CD4-positive, alpha-beta T cell treated with Interleukin-17A for 4 hours (primary cell): ENCODE data around the gene FOXP1.

Source experiments
- DNase-seq: peaks from one replicate; pipeline ENCODE4 v3.0.0-alpha.2; 2020; ENCODE audit warnings: mixed read lengths

The FOXP1 gene

DNA sequence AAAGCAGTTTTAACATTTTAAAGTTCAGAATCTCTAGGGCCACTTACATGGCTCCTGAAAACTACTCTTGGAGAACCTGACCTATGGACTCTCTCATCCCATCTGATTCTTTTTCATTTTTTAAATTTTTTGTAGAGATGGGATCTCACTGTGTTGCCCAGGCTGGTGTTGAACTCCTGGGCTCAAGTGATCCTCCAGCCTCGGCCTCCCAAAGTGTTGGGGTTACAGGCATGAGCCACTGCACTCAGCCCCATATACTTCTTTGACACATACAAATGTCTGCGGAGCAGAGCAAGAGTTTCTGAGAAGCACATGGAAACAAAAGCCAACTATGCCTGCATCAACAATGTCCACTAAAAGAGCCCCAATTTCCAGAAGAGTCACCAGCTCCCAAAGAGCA lies 189.8 kb downstream of the FOXP1 start:
- no peak for DNase-seq

DNA sequence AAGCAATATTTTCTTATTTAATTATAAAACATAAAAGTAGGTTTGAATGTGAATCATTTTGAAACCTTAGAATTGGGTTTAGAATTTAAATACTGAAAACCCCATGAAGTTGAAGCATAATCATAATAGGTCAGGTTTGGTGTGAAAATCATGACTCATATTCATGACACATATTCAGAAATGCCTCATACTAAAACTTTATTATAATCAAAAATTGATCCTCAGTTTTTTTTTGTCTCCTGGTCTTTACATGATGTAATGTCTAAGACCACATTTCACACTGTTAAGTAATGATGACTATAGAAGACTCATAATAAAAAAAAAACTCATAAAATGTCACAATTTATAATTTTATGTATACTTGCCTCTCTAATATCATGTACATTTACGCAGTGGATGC lies 190.4 kb downstream of the FOXP1 start:
- no peak for DNase-seq

- no peak for DNase-seq
These were observed 191.3 kb downstream of the FOXP1 start for GRCh38 chr3:71392251-71392650.

DNA sequence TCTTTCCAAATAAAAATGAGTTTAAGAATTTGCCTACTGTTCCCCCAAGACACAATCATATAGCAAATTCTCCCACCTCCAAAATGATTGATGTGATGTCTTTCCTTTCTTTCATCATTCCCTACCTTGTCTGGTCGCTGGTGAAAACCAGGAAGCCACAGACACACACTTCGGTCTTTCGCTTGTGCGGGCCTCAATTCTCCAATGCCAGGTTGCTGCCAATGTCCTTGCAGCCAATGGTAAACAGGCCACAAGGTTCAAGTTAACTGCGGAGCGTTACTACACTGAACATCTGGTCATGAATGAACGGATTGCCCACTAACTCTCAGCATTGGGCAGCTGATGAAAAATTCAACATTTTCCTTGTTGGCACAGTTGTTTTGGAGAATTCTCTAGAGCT lies 192.2 kb downstream of the FOXP1 start:
- no peak for DNase-seq

DNA sequence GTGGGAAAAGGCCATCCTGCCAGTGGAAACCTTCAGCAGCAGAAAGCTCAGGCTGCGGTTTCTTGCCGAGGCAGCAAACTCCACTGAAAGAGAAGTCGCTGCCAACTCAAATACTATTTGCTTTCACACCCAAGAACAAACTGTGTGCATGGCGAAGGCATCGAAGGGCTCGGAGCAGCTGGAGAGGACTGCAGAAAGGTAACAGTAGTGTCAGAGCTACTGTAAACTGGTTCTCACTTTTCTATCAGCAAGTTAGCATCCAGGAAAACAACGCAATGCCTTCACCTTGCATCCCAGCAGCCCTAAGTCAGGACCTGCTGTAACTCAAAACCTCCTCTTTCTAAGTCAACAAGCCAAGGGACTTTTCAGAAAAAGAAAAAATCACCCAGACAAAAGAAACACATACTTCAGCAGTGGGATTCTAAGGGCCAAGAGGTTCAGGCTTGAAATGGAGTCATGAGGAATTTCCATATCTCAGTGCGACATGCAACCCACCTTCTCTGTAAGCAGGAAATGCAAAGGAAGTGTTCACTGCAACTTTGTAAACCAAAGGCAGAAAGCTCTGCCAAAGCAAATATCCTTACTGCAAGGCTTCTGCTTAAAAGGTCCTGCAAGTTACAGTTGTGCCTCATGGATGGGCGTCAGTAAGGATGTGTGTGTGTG lies 193.5 kb downstream of the FOXP1 start:
- peak; percentile 61 for DNase-seq

GRCh38 chr3:71389191-71389590 lies 194.3 kb downstream of the FOXP1 start:
- DNase-seq: no peak

DNA sequence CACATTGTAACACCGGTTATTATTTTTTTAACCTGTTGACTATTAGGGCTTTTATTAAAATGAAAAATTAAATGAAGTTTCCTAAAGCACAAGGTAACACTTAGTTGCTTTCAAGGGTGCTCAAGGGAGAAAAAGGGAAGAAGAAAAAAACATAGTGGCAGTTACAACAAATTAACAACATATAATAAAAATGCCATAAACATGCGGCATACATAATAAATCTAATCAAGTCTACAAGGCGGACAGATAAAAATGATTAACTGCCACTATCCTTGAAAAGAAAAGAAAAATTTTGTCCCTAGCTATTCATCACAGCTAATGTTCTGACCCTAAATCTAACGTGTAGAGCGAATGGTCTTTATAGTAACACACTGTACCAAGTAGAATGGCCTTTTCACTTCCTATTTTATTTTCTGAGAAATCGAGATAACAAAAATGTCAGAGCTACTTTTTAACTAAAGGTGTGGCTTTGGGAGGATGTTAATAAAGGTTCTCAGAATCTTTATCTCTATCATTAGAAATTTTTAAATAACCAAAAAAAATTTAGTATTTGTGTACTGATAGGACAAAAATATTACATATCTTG lies 194.9 kb downstream of the FOXP1 start:
- no peak for DNase-seq

- no peak for DNase-seq
These were observed 195.9 kb downstream of the FOXP1 start for GRCh38 chr3:71387586-71387985.

DNA sequence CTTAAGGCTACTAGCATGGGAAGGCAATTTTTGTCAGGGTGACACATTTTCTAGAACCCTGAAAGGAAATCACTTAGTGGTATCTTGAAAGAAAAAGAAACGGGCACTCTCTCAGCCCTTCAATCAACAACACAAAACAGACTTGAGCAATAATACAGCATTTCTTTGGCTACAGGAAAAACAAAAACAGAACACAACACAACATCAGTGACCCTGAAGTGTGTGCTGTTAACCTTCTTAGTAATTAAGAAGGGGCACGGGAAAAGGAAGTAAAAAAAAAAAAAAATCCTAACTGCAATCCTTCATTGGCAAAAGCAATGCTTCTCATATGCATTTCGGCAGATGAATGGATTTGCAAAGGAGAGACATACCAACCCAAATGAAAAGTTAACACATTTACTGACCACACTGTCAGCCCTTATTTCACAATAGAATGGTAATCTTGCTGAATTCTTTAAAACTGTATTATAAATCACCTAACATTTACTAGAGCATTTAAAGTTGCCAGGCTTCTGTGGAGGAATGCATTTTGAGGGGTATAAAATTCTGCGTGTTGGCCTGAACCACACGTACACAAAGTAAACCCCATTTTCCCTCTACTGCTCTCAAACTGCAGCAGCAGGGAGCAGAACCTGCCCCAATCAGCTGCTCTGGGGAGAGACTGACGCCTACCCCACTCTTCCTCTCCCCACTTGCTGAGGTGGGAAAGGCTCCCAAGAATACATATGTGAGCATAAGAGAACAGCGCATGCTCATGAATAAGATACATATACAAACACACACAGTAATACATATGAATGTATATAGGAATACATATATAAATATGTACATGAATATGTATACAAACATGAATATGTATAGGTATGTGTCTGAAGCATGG lies 198.5 kb downstream of the FOXP1 start:
- DNase-seq: no peak

DNA sequence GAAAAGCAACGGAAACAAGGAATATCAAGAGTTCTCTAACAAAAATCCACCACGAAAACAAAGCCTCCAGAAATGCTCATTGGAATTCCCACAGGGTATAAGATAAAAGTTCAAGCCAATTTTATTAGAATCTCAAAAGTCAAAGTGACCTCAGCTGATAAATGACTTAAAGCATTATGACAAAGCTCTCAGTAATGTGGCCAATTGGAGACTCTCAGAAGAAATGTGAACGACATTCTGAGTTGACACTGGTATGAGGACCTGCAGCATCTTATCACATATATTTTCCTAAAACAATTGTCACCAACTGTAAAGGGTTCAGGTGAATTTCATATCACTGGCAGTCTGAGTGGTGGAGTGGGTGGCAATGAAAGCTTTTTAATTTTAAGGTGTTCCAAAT lies 199.1 kb downstream of the FOXP1 start:
- no peak for DNase-seq

- DNase-seq: no peak
These were observed 203.4 kb downstream of the FOXP1 start for GRCh38 chr3:71380096-71380495.

GRCh38 chr3:71378509-71378908 lies 205.0 kb downstream of the FOXP1 start:
- DNase-seq: no peak

GRCh38 chr3:71376911-71377310 lies 206.6 kb downstream of the FOXP1 start:
- no peak for DNase-seq

DNA sequence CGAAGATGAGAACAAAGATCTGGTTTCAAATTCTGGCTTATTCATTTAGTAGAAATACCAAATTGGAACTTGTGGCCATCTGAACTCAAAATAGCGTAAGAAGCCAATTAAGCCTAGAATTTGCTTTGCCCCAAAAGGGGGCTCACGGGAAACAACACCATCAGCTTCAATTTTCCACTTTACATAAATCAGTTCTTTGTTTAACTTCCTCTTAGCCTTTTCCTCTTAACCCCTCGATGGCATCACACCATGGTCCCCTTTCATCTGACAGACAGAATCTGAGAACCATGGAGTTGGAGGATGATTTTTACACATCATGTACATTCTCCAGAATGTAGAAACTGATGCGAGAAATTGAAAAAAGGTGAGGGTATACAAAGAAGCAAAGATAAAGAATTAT lies 207.0 kb downstream of the FOXP1 start:
- no peak for DNase-seq

GRCh38 chr3:71374582-71374981 lies 208.9 kb downstream of the FOXP1 start:
- DNase-seq: no peak

DNA sequence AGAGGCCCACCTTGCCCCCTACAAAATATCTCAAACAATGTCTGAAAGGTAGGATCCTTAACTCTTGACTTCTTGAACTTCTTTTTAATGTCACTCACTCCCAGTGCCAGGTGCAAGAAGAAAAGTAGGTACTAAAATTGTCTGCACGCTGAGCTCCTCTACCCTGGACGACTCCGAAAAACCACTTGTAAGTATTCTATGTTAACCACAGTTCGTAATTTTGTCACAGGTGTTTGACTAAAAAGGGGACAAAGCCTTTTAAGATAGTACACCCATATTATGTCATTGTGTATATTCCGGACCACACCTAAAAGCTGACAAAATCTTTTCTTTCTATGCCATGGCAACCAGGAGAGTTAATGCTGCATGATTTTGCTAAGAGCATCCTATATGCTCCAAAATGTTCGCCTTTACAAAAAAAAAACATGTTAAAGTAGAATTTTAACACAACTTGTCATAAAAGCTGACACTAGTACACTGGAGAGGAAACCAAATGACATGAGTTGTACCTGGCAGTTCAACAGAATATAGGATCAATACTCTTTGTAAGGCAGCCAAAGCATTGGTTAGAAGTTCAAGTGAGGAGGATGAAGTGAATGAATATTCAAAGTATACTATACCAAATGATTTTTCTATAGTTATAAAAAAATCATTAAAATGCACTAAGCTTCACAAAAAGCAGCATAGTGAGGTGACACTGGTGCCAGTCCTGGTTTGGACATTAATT lies 210.5 kb downstream of the FOXP1 start:
- DNase-seq: peak; percentile 52

- peak; percentile 42 for DNase-seq
These were observed 211.2 kb downstream of the FOXP1 start for GRCh38 chr3:71372241-71372768.

GRCh38 chr3:71371282-71371681 lies 212.2 kb downstream of the FOXP1 start:
- DNase-seq: no peak

DNA sequence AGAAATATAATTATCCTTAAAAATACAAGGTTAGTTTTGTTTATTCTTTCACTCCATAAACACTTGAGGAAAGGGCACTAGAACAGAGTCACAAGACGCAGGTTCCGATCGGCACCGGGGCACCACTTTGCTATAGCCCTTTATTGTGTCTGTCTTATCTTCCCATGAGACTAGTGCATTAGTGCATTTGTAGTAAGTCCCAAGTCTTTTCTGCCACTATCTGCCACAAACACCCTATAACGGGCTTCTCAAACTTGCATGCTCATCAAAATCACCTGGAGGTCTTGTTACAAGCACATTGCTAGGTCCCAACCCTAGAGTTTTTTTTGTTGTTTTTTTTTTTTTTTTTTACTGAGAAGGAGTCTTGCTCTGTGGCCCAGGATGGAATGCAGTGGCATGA lies 213.1 kb downstream of the FOXP1 start:
- no peak for DNase-seq

GRCh38 chr3:71369701-71370391 lies 213.7 kb downstream of the FOXP1 start:
- no peak for DNase-seq

GRCh38 chr3:71366988-71367604 lies 216.4 kb downstream of the FOXP1 start:
- peak; percentile 23 for DNase-seq

GRCh38 chr3:71361334-71361890 lies 222.1 kb downstream of the FOXP1 start:
- DNase-seq: no peak
